HCT116 (cell line): ENCODE data around the gene CDA. TPM values are rescaled to one million over a fixed set of nuclear protein-coding genes. Genes with fewer than 3 reads are reported as not detected.

ENCODE experiments used
- ATAC-seq: fragments of 200-7000 bp; cut with Tn5 transposase; 2 replicates; pipeline ENCODE4 v1.9.1; 2020; ENCODE audit warnings: mild to moderate bottlenecking, moderate library complexity
- BruUV-seq: library from RNA; stranded (reverse); fragments of 400-500 nt; replicated peaks from 2 replicates; lab custom pipeline; 2021; lab: Mats Ljungman, UMichigan
- CTCF ChIA-PET: fragments of 300-600 bp; sonication (Branson Sonifier 250); formaldehyde crosslinking; loops from one replicate; lab custom pipeline; 2021; ENCODE audit warnings: antibody characterized with exemption; lab: Charles Lee
- POLR2A ChIA-PET: fragments of 300-600, 350-600 bp; sonication (Branson Sonifier 250); formaldehyde crosslinking; loops from one replicate; lab custom pipeline; 2021; ENCODE audit warnings: antibody characterized with exemption; lab: Charles Lee
- RAD21 ChIA-PET, 2 experiments: fragments of 300-600 bp; sonication (Branson Sonifier 250); formaldehyde crosslinking; loops; one replicate each; lab custom pipeline; 2023; ENCODE audit warnings: low total read pairs in 2 of 2; ENCODE audit not compliant: uncharacterized antibody in 2 of 2, unreplicated experiment in 2 of 2, low non-redundant PET in 1 of 2; lab: Charles Lee
- DNase-seq: peaks from one replicate; pipeline ENCODE4 v3.0.0-alpha.2; 2010; ENCODE audit warnings: low read depth, low spot score
- H2AFZ ChIP-seq: fragments of 200-600 bp; shearing (Covaris generic), sonication (generic); 2 replicates; pipeline ENCODE4 v1.6.1; 2017; ENCODE audit warnings: low read depth, mixed run types, mixed read lengths, antibody characterized with exemption, low read length; ENCODE audit not compliant: poor library complexity, severe bottlenecking
- H3K27ac ChIP-seq: 2 replicates; pipeline ENCODE4 v1.5.1; 2012; ENCODE audit warnings: low read depth, low read length
- H3K27me3 ChIP-seq: fragments of 200-600 bp; sonication (generic); 2 replicates; pipeline ENCODE4 v1.6.1; 2016; ENCODE audit warnings: mixed run types, low read length, mixed read lengths; ENCODE audit not compliant: insufficient read depth
- H3K36me3 ChIP-seq, 2 experiments: fragments of 200-500 bp in 1 of 2; fragments of 200-600 bp in 1 of 2; sonication (Bioruptor generic) in 1 of 2; sonication (generic) in 1 of 2; 2 replicates each; pipeline versions ENCODE4 v1.5.1 to v1.6.1; 2014 to 2016; ENCODE audit warnings: low read length in 2 of 2, inconsistent platforms in 1 of 2, mixed read lengths in 1 of 2, mixed run types in 1 of 2; ENCODE audit not compliant: insufficient read depth in 2 of 2, control insufficient read depth in 1 of 2
- H3K4me1 ChIP-seq, 2 experiments: fragments of 200-600 bp in 1 of 2; sonication (generic) in 1 of 2; 2 replicates each; pipeline versions ENCODE4 v1.5.1 to v1.6.1; 2012 to 2017; ENCODE audit warnings: low read length in 2 of 2, inconsistent platforms in 1 of 2, mild to moderate bottlenecking in 1 of 2, mixed read lengths in 1 of 2, mixed run types in 1 of 2, moderate library complexity in 1 of 2; ENCODE audit not compliant: insufficient read depth in 2 of 2, control insufficient read depth in 1 of 2
- H3K4me2 ChIP-seq: fragments of 200-600 bp; sonication (generic); 2 replicates; pipeline ENCODE4 v1.6.1; 2017; ENCODE audit warnings: mixed run types, low read length, mixed read lengths
- H3K4me3 ChIP-seq, 2 experiments: fragments of 200-600 bp in 1 of 2; sonication (generic) in 1 of 2; replicated peaks in 1 of 2; 2 replicates each; pipeline ENCODE4 v1.5.1; 2011 to 2016; ENCODE audit warnings: low read length in 2 of 2, control low read depth in 1 of 2, low read depth in 1 of 2, mild to moderate bottlenecking in 1 of 2, mixed read lengths in 1 of 2, mixed run types in 1 of 2
- H3K79me2 ChIP-seq: fragments of 200-600 bp; sonication (generic); 2 replicates; pipeline ENCODE4 v1.6.1; 2017; ENCODE audit warnings: mild to moderate bottlenecking, mixed run types, low read length, moderate library complexity, mixed read lengths; ENCODE audit not compliant: insufficient read depth
- H3K9ac ChIP-seq: fragments of 200-600 bp; sonication (generic); 2 replicates; pipeline ENCODE4 v1.6.1; 2016; ENCODE audit warnings: low read length, mixed read lengths
- H3K9me2 ChIP-seq: fragments of 200-600 bp; sonication (generic), shearing (Covaris generic); 2 replicates; pipeline ENCODE4 v1.6.1; 2017; ENCODE audit warnings: mixed run types, mild to moderate bottlenecking, moderate library complexity; ENCODE audit not compliant: insufficient read depth
- H3K9me3 ChIP-seq, 2 experiments: fragments of 200-500 bp in 1 of 2; fragments of 200-600 bp in 1 of 2; sonication (Bioruptor generic) in 1 of 2; sonication (generic) in 1 of 2; 2 replicates each; pipeline ENCODE4 v1.6.1; 2014 to 2017; ENCODE audit warnings: low read length in 2 of 2, mixed read lengths in 2 of 2, inconsistent platforms in 1 of 2, low read depth in 1 of 2, mild to moderate bottlenecking in 1 of 2, mixed run types in 1 of 2, moderate library complexity in 1 of 2; ENCODE audit not compliant: control insufficient read depth in 1 of 2, insufficient read depth in 1 of 2
- H4K20me1 ChIP-seq: fragments of 200-600 bp; sonication (generic), shearing (Covaris generic); 2 replicates; pipeline ENCODE4 v1.6.1; 2017; ENCODE audit warnings: mixed run types, mild to moderate bottlenecking, moderate library complexity; ENCODE audit not compliant: insufficient read depth
- CBX3 ChIP-seq: IDR thresholded peaks from 2 replicates; pipeline ENCODE4 v1.6.1; 2012; ENCODE audit warnings: low read depth
- CTCF ChIP-seq, 3 experiments: fragments of 200-600 bp in 1 of 3; sonication (generic) in 1 of 3; IDR thresholded peaks in 2 of 3; conservative IDR thresholded peaks in 1 of 3; 2 replicates each; pipeline ENCODE4 v1.5.1; 2012 to 2017; ENCODE audit warnings: low read depth in 2 of 3, low read length in 2 of 3, antibody characterized with exemption in 1 of 3, borderline replicate concordance in 1 of 3, control low read depth in 1 of 3, mild to moderate bottlenecking in 1 of 3, mixed read lengths in 1 of 3, mixed run types in 1 of 3, moderate library complexity in 1 of 3; ENCODE audit not compliant: insufficient read depth in 1 of 3
- EGR1 ChIP-seq: IDR thresholded peaks from 2 replicates; pipeline ENCODE4 v1.6.1; 2012; ENCODE audit warnings: low read depth
- ELF1 ChIP-seq: IDR thresholded peaks from 2 replicates; pipeline ENCODE4 v1.6.1; 2012; ENCODE audit warnings: low read depth, borderline replicate concordance
- EZH2 ChIP-seq: fragments of 200-600 bp; sonication (generic); IDR thresholded peaks from 2 replicates; pipeline ENCODE4 v1.6.1; 2017; ENCODE audit warnings: antibody characterized with exemption, mixed run types
- JUND ChIP-seq: IDR thresholded peaks from 2 replicates; pipeline ENCODE4 v1.6.1; 2012
- POLR2AphosphoS5 ChIP-seq: IDR thresholded peaks from 2 replicates; pipeline ENCODE4 v1.6.1; 2011; ENCODE audit warnings: mild to moderate bottlenecking, low read depth, low read length, moderate library complexity
- RAD21 ChIP-seq: IDR thresholded peaks from 2 replicates; pipeline ENCODE4 v1.6.1; 2012; ENCODE audit warnings: low read depth, mild to moderate bottlenecking
- REST ChIP-seq: IDR thresholded peaks from 2 replicates; pipeline ENCODE4 v1.6.1; 2012; ENCODE audit warnings: low read depth
- TCF7L2 ChIP-seq: IDR thresholded peaks from 2 replicates; pipeline ENCODE4 v1.7.0; 2011; ENCODE audit warnings: borderline replicate concordance, inconsistent platforms; ENCODE audit not compliant: insufficient read depth, insufficient read length; ENCODE audit errors: extremely low read depth
- YY1 ChIP-seq: IDR thresholded peaks from 2 replicates; pipeline ENCODE4 v1.6.1; 2011; ENCODE audit warnings: low read length, low read depth, moderate library complexity, mild to moderate bottlenecking; ENCODE audit not compliant: insufficient replicate concordance; ENCODE audit errors: extremely low read depth
- ZFX ChIP-seq: fragments of 450-650 bp; IDR thresholded peaks from 2 replicates; pipeline ENCODE4 v1.6.1; 2017
- ZNF274 ChIP-seq: fragments of 200-500 bp; sonication (Bioruptor generic); IDR thresholded peaks from 2 replicates; pipeline ENCODE4 v1.6.1; 2014; ENCODE audit warnings: mild to moderate bottlenecking, low read depth, low read length, inconsistent platforms
- intact Hi-C: fragments of 100-400 bp; cut with micrococcal nuclease; formaldehyde crosslinking; loops from 2 replicates; pipeline ENCODE4 v1.10.0; 2022
- total RNA-seq: library from RNA; stranded (reverse); gene quantifications from one replicate; pipeline ENCODE4 v1.2.1, GENCODE V29; 2021; ENCODE audit not compliant: unreplicated experiment

The CDA gene
- total RNA-seq, 1 experiment from 2014 or later = 28.6 TPM

GRCh38 chr1:20565234-20565633 is 23.7 kb upstream of the CDA start:
- Histone ChIP-seq H3K4me1 (no peaks in the 10 kb centered on the region), H3K9me2 (no peaks in the 10 kb centered on the region), H2AFZ (no peak overlapping the region), H3K27me3 (no peaks in the 10 kb centered on the region), H3K9ac (no peak overlapping the region), H3K79me2 (no peaks in the 10 kb centered on the region), H3K27ac (no peak overlapping the region), H3K4me3 (no peak overlapping the region), H4K20me1 (no peaks in the 10 kb centered on the region), H3K36me3 (no peaks in the 10 kb centered on the region), H3K9me3 (no peaks in the 10 kb centered on the region), H3K4me2 (no peak overlapping the region)
- intact Hi-C loops = no loop called here
- DNase-seq = no peak
- ChIA-PET POLR2A (interaction anchor here (1.3 kb wide), 1 partner anchor 10 kb away, joined by 5 read pairs; no protein-coding TSS in a partner anchor), CTCF (interaction anchor here (2.7 kb wide), 1 partner anchor 10 kb away, joined by 18 read pairs; no protein-coding TSS in a partner anchor), RAD21 (no interaction called here)
- TF ChIP-seq POLR2AphosphoS5 (no peak), YY1 (no peak), RAD21 (no peak), REST (no peak), ZNF274 (no peak), CTCF (IDR thresholded peaks at IDR 0.05 in 2 of 3, conservative IDR thresholded peaks at IDR 0.05 in 1 of 3; ENCODE audit: borderline replicate concordance in 1 of 3, insufficient read depth in 1 of 3, low read depth in 2 of 3, low read length in 2 of 3) (no peak), CBX3 (no peak), ZFX (no peak), JUND (no peak), EZH2 (no peak), EGR1 (no peak), ELF1 (no peak), TCF7L2 (no peak)
- no peak for ATAC-seq
- BruUV-seq = no TSS peak
